Endothelial cell (in vitro differentiated cells): ENCODE results near the gene IQGAP1. TPM values are rescaled to one million over a fixed set of nuclear protein-coding genes. Genes with fewer than 3 reads are reported as not detected.

Source experiments
- DNase-seq: peaks from one replicate; pipeline ENCODE4 v3.0.0; 2021; ENCODE audit warnings: low spot score
- H3K27ac Mint-ChIP-seq: one replicate; pipeline ENCODE4 v1.8.0; 2021; ENCODE audit warnings: mixed read lengths, inconsistent platforms; ENCODE audit not compliant: unreplicated experiment
- H3K27me3 Mint-ChIP-seq: one replicate; pipeline ENCODE4 v1.8.0; 2021; ENCODE audit warnings: mild to moderate bottlenecking, moderate library complexity, mixed read lengths, inconsistent platforms; ENCODE audit not compliant: unreplicated experiment
- H3K36me3 Mint-ChIP-seq: one replicate; pipeline ENCODE4 v1.8.0; 2021; ENCODE audit warnings: mild to moderate bottlenecking, low read depth, mixed read lengths, inconsistent platforms; ENCODE audit not compliant: unreplicated experiment
- H3K4me1 Mint-ChIP-seq: one replicate; pipeline ENCODE4 v1.8.0; 2021; ENCODE audit warnings: mild to moderate bottlenecking, mixed read lengths, inconsistent platforms; ENCODE audit not compliant: unreplicated experiment
- H3K4me3 Mint-ChIP-seq: one replicate; pipeline ENCODE4 v1.8.0; 2021; ENCODE audit warnings: mild to moderate bottlenecking, mixed read lengths, inconsistent platforms; ENCODE audit not compliant: unreplicated experiment
- H3K9me3 Mint-ChIP-seq: one replicate; pipeline ENCODE4 v1.8.0; 2021; ENCODE audit warnings: mixed read lengths, inconsistent platforms; ENCODE audit not compliant: unreplicated experiment
- total RNA-seq: library from RNA; stranded (reverse); fragmentation: NEBNext Ultra II Directional; extraction: Animal tissue kit (Norgen Biotek cat#: 25700); gene quantifications from one replicate; pipeline ENCODE4 v1.2.1, GENCODE V29; 2021; ENCODE audit not compliant: unreplicated experiment
- TF ChIP-seq, protein P1 (sequence below): fragments of 200-600 bp; sonication (generic); IDR thresholded peaks from one replicate; pipeline ENCODE4 v1.5.0; 2021; ENCODE audit warnings: antibody characterized with exemption; ENCODE audit not compliant: unreplicated experiment

Gene IQGAP1
- total RNA-seq, 1 donor from 2014 or later: 86.4 TPM

DNA sequence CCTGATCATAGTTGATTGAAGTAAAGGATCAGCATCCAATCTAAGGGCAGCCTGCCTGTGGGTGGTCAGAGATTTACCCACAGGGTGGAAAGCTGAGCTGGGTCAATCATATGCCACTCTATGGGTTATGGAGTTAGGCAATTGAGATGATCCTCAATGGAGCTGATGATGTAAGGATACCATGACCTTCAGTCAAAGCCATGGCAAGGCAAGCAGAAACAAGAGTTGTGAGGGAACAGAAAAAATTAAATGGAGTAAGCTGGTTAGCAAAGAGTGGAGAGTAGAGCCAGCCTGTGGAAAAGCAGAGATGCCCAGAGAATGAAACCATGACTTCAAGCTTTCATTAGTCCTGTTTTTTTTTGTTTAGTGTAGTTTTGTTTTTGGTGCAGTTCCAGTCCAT lies 5.7 kb upstream of the IQGAP1 start:
- DNase-seq: no peak
- Mint-ChIP-seq H3K27ac (no peak overlapping the region), H3K4me3 (no peak overlapping the region), H3K27me3 (no peaks in the 10 kb centered on the region), H3K9me3 (no peaks in the 10 kb centered on the region), H3K36me3 (peaks cover 10% of the 10 kb centered on the region), H3K4me1 (no peaks in the 10 kb centered on the region)
- TF ChIP-seq, protein P1, sequence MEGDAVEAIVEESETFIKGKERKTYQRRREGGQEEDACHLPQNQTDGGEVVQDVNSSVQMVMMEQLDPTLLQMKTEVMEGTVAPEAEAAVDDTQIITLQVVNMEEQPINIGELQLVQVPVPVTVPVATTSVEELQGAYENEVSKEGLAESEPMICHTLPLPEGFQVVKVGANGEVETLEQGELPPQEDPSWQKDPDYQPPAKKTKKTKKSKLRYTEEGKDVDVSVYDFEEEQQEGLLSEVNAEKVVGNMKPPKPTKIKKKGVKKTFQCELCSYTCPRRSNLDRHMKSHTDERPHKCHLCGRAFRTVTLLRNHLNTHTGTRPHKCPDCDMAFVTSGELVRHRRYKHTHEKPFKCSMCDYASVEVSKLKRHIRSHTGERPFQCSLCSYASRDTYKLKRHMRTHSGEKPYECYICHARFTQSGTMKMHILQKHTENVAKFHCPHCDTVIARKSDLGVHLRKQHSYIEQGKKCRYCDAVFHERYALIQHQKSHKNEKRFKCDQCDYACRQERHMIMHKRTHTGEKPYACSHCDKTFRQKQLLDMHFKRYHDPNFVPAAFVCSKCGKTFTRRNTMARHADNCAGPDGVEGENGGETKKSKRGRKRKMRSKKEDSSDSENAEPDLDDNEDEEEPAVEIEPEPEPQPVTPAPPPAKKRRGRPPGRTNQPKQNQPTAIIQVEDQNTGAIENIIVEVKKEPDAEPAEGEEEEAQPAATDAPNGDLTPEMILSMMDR: no peak

GRCh38 chr15:90386221-90386620 lies 1.8 kb upstream of the IQGAP1 start:
- H3K4me3 Mint-ChIP-seq: peak overlapping the region; percentile 31
- H3K27ac Mint-ChIP-seq: peak overlapping the region; percentile 62
- H3K9me3 Mint-ChIP-seq: no peaks in the 10 kb centered on the region
- H3K27me3 Mint-ChIP-seq: peaks cover 3% of the 10 kb centered on the region
- TF ChIP-seq, protein P1: no peak
- peaks cover 14% of the 10 kb centered on the region for H3K36me3 Mint-ChIP-seq
- H3K4me1 Mint-ChIP-seq: peaks cover 22% of the 10 kb centered on the region
- DNase-seq: no peak

DNA sequence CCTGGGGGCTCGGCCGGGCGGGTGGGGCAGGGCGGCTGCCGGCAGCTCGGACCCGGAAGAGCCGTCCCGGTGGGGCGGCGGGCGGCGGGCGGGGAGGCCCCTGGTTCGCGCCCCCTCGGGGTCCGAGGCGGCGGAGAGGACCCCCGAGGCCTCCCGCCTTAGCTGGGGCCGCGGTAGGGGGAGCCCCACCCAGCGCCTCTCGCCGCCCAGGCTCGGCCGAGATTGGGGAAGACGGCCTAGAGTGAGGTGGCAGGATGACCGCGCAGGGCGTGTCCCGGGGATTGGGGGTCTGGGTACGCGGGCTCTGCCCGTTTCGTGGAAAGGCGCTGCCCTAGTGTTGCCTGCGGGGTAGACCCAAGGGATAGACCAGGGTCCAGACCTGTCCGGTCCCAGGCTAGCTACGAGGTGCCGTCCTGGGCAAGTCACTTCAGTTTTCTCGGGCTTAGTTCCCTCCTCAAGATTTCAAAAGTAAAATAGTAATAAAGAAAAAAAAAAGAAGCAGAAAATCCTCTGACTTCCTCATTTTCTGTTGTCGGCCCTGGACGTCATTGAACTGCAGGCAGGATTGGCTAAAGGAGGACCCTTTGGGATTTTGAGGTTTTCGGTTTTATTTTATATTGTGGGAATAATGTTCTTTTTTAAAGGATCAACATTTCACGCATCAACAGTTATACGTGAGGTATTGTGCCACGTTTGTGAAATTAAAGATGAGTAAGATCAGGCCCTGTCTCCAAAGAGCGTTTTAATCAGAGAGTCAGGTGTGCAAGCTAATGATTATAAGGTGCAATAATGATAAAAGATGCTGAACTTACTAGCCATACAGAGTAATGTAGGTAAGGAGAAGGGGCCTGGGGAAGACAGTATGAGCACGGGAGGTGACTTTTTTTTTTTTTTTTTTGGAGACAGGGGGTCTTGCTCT lies 679 bp downstream of the IQGAP1 start:
- peaks cover 14% of the 10 kb centered on the region for H3K36me3 Mint-ChIP-seq
- DNase-seq: peak; percentile 55
- peak overlapping the region; percentile 86 for H3K27ac Mint-ChIP-seq
- TF ChIP-seq, protein P1: no peak
- H3K4me3 Mint-ChIP-seq: peak overlapping the region; percentile 88
- peaks cover 34% of the 10 kb centered on the region for H3K4me1 Mint-ChIP-seq
- no peaks in the 10 kb centered on the region for H3K9me3 Mint-ChIP-seq
- H3K27me3 Mint-ChIP-seq: peaks cover 3% of the 10 kb centered on the region

DNA sequence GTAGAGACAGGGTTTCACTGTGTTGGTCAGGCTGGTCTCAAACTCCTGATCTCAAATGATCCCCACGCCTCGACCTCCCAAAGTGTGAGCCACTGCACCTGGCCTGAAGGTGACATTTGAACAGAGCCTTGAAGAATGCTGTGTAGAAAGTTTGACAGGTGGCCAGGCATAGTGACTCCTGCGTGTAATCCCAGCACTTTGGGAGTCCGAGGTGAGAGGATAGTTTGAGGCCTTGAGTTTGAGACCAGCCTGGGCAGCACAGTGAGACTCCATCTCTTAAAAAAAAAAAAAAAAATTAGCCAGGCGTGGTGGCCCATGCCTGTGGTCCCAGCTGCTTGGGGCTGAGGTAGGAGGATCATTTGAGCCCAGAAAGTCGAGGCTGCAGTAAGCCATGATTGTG lies 1.5 kb downstream of the IQGAP1 start:
- H3K4me1 Mint-ChIP-seq: peaks cover 35% of the 10 kb centered on the region
- peaks cover 3% of the 10 kb centered on the region for H3K27me3 Mint-ChIP-seq
- DNase-seq: no peak
- H3K4me3 Mint-ChIP-seq: peak overlapping the region; percentile 88
- H3K27ac Mint-ChIP-seq: no peak overlapping the region
- peaks cover 14% of the 10 kb centered on the region for H3K36me3 Mint-ChIP-seq
- TF ChIP-seq, protein P1: no peak
- no peaks in the 10 kb centered on the region for H3K9me3 Mint-ChIP-seq

DNA sequence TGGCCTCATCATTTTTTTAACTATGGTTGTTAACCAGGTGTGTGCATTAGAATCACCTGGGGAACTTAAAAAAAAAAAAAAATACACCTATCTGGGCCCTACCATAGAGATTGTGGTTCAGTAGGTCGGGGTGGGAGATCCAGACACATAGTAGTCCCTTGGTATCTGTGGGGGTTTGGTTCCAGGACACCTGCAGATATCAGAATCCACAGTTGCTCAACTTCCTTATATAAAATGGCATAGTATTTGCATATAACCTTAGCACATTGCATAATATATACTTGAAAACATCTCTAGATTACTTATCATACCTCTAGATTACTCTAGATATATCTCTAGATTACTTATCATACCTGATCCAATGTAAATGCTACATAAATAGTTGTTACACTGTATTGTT lies 5.0 kb downstream of the IQGAP1 start:
- Mint-ChIP-seq H3K27ac (no peak overlapping the region), H3K36me3 (peaks cover 11% of the 10 kb centered on the region), H3K4me1 (peaks cover 35% of the 10 kb centered on the region), H3K9me3 (no peaks in the 10 kb centered on the region), H3K4me3 (no peak overlapping the region), H3K27me3 (peaks cover 3% of the 10 kb centered on the region)
- TF ChIP-seq, protein P1: no peak
- DNase-seq: no peak
